ENCODE measurements around the gene PRF1. TPM values are rescaled to one million over a fixed set of nuclear protein-coding genes. Genes with fewer than 3 reads are reported as not detected.
"Not testable (repeated sequence)": the region's sequence is repeated elsewhere in the genome, so short reads cannot be mapped to it uniquely, and the experiment has no call there.

The PRF1 gene
- total RNA-seq, 1 donor from 2014 or later = not detected

- no peak for DNase-seq (ENCODE audit: low read depth in 2 of 2)
Measured at GRCh38 chr10:70594161-70594560, 8.4 kb downstream of the PRF1 start.

- no peak for DNase-seq (ENCODE audit: low read depth in 2 of 2)
Measured at GRCh38 chr10:70593513-70593890, 9.0 kb downstream of the PRF1 start.

GRCh38 chr10:70592746-70593512 is 9.6 kb downstream of the PRF1 start:
- no peak for DNase-seq (ENCODE audit: low read depth in 2 of 2)

- DNase-seq (ENCODE audit: low read depth in 2 of 2) = no peak
Measured at GRCh38 chr10:70592186-70592735, 10.3 kb downstream of the PRF1 start.

GRCh38 chr10:70590655-70591416 is 11.7 kb downstream of the PRF1 start:
- DNase-seq (ENCODE audit: low read depth in 2 of 2) = no peak

GRCh38 chr10:70589762-70590654 is 12.5 kb downstream of the PRF1 start:
- DNase-seq (ENCODE audit: low read depth in 2 of 2) = no peak

- DNase-seq (ENCODE audit: low read depth in 2 of 2) = no peak
Measured at GRCh38 chr10:70588859-70589570, 13.5 kb downstream of the PRF1 start.

GRCh38 chr10:70588255-70588654 is 14.3 kb downstream of the PRF1 start:
- no peak for DNase-seq (ENCODE audit: low read depth in 2 of 2)

- DNase-seq (ENCODE audit: low read depth in 2 of 2) = no peak
Measured at GRCh38 chr10:70587045-70587658, 15.4 kb downstream of the PRF1 start.

- DNase-seq (ENCODE audit: low read depth in 2 of 2) = no peak
Measured at GRCh38 chr10:70586348-70586930, 16.1 kb downstream of the PRF1 start.

GRCh38 chr10:70585578-70586169 is 16.9 kb downstream of the PRF1 start:
- no peak for DNase-seq (ENCODE audit: low read depth in 2 of 2)

GRCh38 chr10:70584909-70585544 is 17.5 kb downstream of the PRF1 start:
- DNase-seq (ENCODE audit: low read depth in 2 of 2) = peak in 1 of 2 donors; percentile 34

- DNase-seq (ENCODE audit: low read depth in 2 of 2) = no peak
Measured at GRCh38 chr10:70584366-70584765, 18.2 kb downstream of the PRF1 start.

- DNase-seq (ENCODE audit: low read depth in 2 of 2) = no peak
Measured at GRCh38 chr10:70583669-70584037, 18.9 kb downstream of the PRF1 start.

GRCh38 chr10:70582793-70583668 is 19.5 kb downstream of the PRF1 start:
- no peak for DNase-seq (ENCODE audit: low read depth in 2 of 2)

GRCh38 chr10:70581176-70581575 is 21.4 kb downstream of the PRF1 start:
- DNase-seq (ENCODE audit: low read depth in 2 of 2) = not testable (repeated sequence)

GRCh38 chr10:70579234-70580002 is 23.1 kb downstream of the PRF1 start:
- DNase-seq (ENCODE audit: low read depth in 2 of 2) = no peak

Data from dermis microvascular lymphatic vessel endothelial cell (primary cell).